HG03558 (cell line): ENCODE results near the gene UBL4B.
"Not testable (repeated sequence)": the region's sequence is repeated elsewhere in the genome, so short reads cannot be mapped to it uniquely, and the experiment has no call there.

ENCODE experiments used
- ATAC-seq: cut with Tn5 transposase; IDR thresholded peaks from one replicate; pipeline ENCODE4 v1.9.1; 2021; ENCODE audit warnings: moderate number of reproducible peaks; ENCODE audit not compliant: unreplicated experiment; ENCODE audit errors: extremely low read depth

UBL4B gene

GRCh38 chr1:110112143-110112542, at the start of gene UBL4B:
Gene UBL4B (plus strand): TSS chr1:110112443. CDS start chr1:110112535, 92 bp downstream.
- no peak for ATAC-seq

- no peak for ATAC-seq
Observed at GRCh38 chr1:110062612-110063011, 49.6 kb upstream of the UBL4B start.

- ATAC-seq: no peak
Observed at GRCh38 chr1:110063781-110064180, 48.5 kb upstream of the UBL4B start.

GRCh38 chr1:110064576-110065337, 47.5 kb upstream of the UBL4B start:
- ATAC-seq: no peak

- ATAC-seq: no peak
Observed at GRCh38 chr1:110065841-110066240, 46.4 kb upstream of the UBL4B start.

- no peak for ATAC-seq
Observed at GRCh38 chr1:110067479-110067892, 44.8 kb upstream of the UBL4B start.

- ATAC-seq: no peak
Observed at GRCh38 chr1:110067893-110068645, 44.2 kb upstream of the UBL4B start.

GRCh38 chr1:110068646-110069403, 43.4 kb upstream of the UBL4B start:
- ATAC-seq: no peak

GRCh38 chr1:110069404-110070281, 42.6 kb upstream of the UBL4B start:
- no peak for ATAC-seq

GRCh38 chr1:110070282-110070669, 42.0 kb upstream of the UBL4B start:
- no peak for ATAC-seq

- no peak for ATAC-seq
Observed at GRCh38 chr1:110070671-110071242, 41.5 kb upstream of the UBL4B start, which contains the start of gene ALX3. Gene ALX3 (minus strand): TSS chr1:110070672. CDS start chr1:110070612, 60 bp downstream.

- ATAC-seq: no peak
Observed at GRCh38 chr1:110074166-110074565, 38.1 kb upstream of the UBL4B start.

- ATAC-seq: no peak
Observed at GRCh38 chr1:110076789-110077500, 35.3 kb upstream of the UBL4B start.

- not testable (repeated sequence) for ATAC-seq
Observed at GRCh38 chr1:110079995-110080394, 32.2 kb upstream of the UBL4B start.

- ATAC-seq: no peak
Observed at GRCh38 chr1:110081061-110081460, 31.2 kb upstream of the UBL4B start.

GRCh38 chr1:110082477-110082876, 29.8 kb upstream of the UBL4B start:
- no peak for ATAC-seq

GRCh38 chr1:110083061-110083865, 29.0 kb upstream of the UBL4B start:
- no peak for ATAC-seq

GRCh38 chr1:110083866-110084226, 28.4 kb upstream of the UBL4B start:
- no peak for ATAC-seq
